Omental fat pad (tissue), 4 donors: ENCODE measurements around the gene TMEM167A. TPM values are rescaled to one million over a fixed set of nuclear protein-coding genes. Genes with fewer than 3 reads are reported as not detected.

ENCODE experiments used
- ATAC-seq: fragments of 150-250 bp; one replicate; pipeline ENCODE4 v1.9.1; 2016; ENCODE audit warnings: mild to moderate bottlenecking, moderate library complexity; ENCODE audit not compliant: low FRiP score
- DNase-seq: peaks from one replicate; pipeline ENCODE4 v3.0.0-alpha.2; 2019; ENCODE audit warnings: low spot score
- CTCF ChIP-seq, 3 donors: fragments of 450-650 bp; IDR thresholded peaks; one replicate each; pipeline ENCODE4 v1.5.1; 2016 to 2017; ENCODE audit warnings: antibody characterized with exemption in 3 of 3, mild to moderate bottlenecking in 3 of 3, moderate library complexity in 2 of 3
- total RNA-seq, 4 donors: library from RNA; depleted of rRNA; stranded (reverse); fragments of >200 nt; gene quantifications; one replicate each; pipeline ENCODE4 v1.1.0, GENCODE V29; 2016

The TMEM167A gene
- total RNA-seq, 4 donors from 2014 or later, result 41.6 to 51.9 (median 50.4) TPM

- ATAC-seq (no peak), DNase-seq (no peak)
- no peak for TF ChIP-seq CTCF (IDR thresholded peaks at IDR 0.05)
Measured at GRCh38 chr5:83026930-83027687, 50.1 kb downstream of the TMEM167A start.

- DNase-seq (no peak), ATAC-seq (no peak)
- no peak for TF ChIP-seq CTCF (IDR thresholded peaks at IDR 0.05)
Measured at GRCh38 chr5:83026516-83026915, 50.7 kb downstream of the TMEM167A start.

GRCh38 chr5:83025690-83026478 lies 51.3 kb downstream of the TMEM167A start:
- TF ChIP-seq CTCF (IDR thresholded peaks at IDR 0.05), result no peak
- no peak for DNase-seq
- no peak for ATAC-seq

- ATAC-seq, result no peak
- DNase-seq, result no peak
- TF ChIP-seq CTCF (IDR thresholded peaks at IDR 0.05), result no peak
Measured at GRCh38 chr5:83022334-83022733, 54.9 kb downstream of the TMEM167A start.

GRCh38 chr5:83015676-83016075 lies 61.5 kb downstream of the TMEM167A start:
- no peak for TF ChIP-seq CTCF (IDR thresholded peaks at IDR 0.05)
- DNase-seq (no peak), ATAC-seq (no peak)

- DNase-seq, result no peak
- ATAC-seq, result no peak
- TF ChIP-seq CTCF (IDR thresholded peaks at IDR 0.05), result no peak
Measured at GRCh38 chr5:83011985-83012384, 65.2 kb downstream of the TMEM167A start.
